Measurements from ENCODE around the gene CTU1.

Gene CTU1

DNA sequence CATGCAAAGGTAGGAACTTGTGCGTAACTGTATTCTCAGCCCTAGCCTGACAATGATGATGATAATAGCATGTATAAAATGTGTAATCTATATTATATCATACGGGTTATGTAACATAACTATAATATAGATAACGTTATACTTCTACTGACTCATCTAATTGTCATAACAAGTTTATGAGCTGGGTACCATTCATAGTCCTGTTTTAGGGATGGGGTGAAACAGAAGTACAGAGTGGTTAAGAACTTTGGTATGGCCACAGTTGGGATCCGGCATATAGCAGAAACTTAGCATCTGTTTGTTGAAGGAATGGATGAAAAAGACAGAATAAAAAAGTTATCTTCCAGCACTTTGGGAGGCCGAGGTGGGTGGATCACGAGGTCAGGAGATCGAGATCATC, 5.2 kb downstream of the CTU1 start:
- DNase-seq = no peak

DNA sequence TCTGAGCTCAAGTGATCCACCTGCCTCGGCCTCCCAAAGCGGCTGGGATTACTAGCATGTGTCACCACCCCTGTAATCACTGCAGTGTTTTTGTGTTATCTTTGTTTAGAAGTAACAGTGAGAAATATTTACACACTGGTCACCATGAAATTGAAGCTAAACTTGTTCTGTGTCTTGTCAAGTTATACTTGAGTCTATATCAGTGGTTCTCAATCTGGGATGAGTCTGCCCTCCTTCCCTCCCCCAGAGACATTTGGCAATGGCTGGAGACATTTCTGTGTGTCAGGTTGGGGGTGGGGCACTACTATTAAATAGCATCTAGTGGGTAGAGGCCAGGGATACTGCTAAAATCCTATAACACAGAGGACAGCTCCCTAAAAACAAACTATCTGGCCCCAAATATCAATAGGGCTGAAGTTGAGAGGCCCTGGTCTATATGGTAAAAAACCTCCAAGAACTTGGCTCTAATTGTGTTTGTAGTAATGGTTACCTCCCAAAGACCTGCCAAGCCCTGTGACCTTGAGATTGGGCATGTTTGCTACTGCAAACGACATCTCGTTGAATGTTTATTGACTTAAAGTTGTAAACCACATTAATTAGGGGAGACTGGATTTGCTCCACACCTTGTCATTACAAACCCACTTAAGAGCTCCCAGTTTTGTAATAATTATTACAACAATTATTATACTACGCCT, 6.9 kb downstream of the CTU1 start:
- DNase-seq = no peak

DNA sequence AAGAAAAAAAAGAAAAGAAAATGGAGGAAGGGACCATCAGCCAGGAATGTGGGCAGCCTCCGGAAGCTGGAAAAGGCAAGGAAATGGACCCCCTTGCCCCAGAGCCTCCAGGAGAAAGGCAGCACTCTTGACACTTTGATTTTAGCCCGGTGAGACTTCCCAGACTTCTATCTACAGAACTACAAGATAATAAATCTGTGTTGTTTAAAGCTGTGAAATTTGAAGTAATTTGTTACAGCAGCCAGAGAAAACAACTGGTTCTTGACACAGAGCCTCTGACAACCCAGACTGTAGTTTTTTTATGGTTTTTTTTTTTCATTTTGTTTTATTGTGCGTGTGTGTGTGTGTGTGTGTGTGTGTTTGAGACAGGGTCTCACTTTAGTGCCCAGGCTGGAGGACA, 7.6 kb downstream of the CTU1 start:
- DNase-seq = no peak

DNA sequence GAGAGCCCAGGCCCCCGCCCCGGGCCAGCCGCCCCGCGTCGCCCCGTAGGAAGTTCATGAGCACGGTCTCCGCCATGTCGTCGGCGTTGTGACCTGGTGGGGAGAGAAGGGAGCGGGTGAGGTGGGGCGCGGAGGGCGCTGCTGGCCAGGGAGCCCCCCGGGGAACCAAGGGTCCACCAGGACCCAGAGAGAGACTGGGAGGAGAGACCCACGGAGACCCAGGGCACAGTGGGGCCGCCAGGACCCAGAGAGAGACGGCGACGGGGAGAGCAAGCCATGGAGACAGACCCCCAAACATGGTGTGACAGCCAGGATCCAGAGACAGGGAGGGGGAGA, 9.2 kb downstream of the CTU1 start:
- no peak for DNase-seq

DNA sequence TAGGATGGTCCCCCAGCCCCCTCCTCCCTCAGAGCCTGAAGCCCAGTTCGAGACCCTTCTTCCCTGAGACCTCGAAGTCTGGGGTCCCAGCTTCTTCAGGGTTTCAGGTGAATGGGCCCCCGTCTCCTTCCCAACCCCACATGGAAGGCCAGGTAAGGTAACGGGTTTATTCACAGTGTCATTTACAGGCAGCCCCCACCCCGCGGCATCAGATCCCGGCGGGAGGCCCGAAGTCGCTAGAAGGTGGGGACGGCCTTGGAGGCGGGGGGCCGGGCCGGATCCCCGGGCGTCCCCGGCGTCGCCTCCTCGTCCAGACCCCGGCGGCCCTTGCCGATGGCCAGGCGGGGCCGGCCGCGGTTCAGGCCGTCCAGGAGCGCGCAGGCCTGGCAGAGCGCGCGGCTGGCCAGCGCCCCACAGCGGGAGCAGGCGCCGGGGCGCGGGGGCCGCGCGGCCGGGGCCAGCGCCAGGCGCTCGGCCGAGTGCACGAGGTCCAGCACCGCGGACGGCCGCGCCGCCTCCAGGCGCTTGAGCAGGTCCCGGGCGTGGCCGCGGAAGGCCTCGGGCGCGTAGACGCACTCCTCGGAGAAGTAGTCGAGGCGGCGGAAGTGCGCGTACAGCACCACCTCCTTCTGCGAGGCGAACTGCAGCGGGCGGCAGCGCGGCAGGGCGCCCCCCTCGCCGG, 9.7 kb downstream of the CTU1 start:
- DNase-seq = no peak

DNA sequence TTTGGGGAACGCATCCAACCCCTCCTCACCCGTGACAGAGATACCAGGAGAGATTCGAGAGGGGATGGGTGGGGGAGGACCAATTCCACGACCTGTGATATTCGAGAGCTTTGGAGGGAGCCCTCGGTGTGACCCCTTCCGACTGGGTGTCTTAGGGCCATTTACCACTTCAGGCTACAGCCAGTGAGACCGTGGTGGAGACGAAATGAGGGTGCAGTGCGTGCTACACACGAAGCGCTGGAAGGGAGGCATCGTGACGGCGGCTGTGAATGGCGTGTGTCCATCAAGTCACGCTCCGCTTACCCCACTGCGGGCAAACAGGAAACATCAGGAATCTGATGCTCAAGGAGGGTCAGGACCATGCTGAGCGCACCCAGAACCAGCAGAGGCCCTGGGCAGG, 10.4 kb downstream of the CTU1 start:
- DNase-seq = no peak

DNA sequence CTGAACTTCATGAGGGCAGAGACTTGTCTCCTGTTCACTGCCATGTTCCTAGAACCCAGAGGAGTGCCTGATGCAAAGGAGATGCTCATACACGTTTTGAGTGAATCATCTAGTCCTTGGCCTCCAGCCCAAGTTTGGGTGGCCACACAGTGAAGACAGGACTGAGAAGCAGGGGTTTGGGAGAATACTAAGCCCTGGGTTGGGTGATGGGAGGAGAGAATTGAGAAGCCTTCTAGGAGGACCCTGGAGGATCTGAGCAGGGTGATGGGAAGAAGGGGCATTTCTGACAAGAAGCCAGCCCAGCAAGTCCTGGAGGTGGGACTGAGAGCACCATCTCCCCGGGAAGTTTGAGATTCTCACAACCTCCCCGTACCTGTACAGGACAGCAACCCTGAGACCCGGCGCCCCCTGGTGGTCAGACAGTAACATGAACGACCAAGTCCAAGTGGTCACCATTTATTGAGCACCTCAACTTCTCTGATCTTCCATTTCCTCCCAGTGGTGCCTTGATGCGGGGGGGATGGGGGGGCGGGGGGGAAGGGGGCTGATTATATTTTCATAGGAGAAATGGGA, 11.0 kb downstream of the CTU1 start:
- DNase-seq = no peak

DNA sequence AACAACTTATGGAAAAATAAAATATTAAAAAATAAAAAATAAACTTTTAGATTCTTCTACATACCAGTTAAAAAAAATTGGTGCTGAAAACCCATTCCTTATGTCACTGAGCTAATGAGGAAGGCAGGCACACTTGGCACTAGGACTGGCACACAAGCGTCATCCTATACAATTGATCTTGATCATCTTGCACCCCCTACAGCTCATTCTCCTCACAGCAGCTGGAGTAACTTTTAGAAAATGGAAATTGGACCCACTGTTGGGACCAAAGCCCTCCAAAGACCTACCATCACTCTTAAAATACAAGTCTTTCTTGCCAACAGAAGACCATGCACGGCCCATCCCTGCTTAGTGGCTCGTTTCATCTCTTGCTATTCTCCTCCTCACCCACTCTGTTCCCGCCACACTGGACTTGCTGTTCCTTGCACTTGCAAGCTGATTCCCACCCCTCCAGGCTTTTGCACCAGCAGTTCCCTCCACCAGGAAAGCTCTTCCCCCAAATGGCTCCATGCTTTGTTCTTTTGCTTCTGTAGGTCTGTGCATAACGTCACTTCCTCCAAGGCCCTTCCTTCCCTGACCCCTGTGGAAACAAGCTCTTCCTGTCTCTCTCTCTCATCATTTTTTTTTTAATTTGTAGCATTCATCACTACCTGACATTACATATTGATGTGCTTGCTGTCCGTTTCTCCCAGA, 11.6 kb downstream of the CTU1 start:
- DNase-seq = no peak

DNA sequence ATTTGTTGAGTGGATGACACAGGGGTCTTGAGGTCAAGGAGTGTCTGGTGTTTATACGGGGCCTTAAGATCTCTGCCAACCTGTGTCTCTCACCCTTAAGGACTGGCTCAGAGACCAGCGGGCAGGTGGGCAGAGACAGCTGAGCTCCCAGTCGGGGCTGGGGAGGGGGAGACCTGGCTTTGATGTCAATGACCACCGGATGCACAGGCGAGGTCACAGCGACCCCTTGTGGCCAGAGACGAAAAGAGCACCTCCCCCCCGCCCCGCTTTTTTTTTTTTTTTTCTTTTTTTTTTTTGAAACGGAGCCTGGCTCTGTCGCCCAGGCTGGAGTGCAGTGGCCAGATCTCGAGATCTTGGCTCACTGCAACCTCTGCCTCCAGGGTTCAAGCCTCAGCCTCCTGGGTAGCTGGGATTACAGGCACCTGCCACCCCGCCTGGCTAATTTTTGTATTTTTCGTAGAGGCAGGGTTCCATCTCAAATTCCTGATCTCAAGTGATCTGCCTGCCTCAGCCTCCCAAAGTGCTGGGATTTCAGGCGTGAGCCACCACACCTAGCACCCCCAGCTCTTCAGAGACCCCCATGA, 13.4 kb downstream of the CTU1 start:
- DNase-seq = no peak

DNA sequence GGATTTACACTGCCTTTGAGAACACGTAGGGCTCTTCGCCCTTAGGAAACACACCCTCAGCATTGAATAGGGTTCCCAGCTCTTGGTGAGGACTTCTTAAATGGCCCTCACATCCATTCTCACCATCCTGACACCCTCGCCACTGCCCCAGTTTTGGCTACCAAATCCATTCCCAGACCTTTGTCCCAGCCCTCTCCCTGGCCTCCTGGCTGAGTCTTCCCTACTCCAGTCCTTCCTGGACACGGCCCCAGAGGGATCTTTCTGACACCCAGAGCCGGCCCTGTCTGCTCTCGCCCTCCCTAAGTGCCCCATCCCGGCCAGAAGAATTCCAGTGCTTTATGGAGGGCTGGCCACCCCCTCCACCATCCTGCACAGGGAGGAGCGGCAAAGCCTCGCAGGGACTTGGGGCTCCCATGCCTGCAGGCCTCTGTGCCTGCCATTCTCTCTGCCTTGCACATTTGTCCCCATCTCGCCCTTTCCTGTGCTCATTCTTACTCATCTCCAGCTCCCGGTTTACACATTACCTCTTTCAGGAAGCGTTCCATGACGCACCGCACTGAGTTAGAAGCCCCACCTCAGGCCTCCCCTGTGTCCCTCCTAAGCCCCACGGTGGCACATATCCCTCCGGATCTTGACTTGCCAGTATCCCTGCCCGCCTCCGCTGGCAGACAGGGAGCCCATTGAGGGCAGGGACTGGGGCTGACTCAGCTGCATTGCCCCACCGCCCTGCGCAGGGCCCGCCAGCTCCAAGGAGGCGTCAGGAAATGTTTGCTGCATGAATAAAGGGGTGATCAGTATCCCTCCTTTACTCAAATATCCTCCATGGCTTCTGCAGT, 14.5 kb downstream of the CTU1 start:
- DNase-seq = no peak

DNA sequence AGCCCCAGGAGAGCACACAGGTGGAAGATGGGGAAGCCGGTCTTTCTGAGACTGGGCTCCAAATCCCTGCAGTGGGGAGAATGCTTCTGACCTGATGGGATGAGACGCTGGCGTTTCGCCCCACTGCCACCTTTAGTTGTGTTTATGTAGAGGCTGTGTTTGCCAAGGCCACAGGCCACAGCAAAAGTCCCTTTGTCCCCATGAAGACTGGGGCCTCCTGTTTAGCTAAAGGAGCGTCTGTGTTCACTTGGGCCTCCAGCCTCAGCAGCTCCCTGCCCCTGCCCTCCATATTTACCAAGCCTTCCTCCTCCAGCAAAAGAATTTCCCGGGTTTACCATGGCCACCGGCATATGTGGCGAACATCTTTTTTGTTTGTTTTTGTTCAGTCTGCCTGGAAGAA, 15.1 kb downstream of the CTU1 start:
- no peak for DNase-seq

DNA sequence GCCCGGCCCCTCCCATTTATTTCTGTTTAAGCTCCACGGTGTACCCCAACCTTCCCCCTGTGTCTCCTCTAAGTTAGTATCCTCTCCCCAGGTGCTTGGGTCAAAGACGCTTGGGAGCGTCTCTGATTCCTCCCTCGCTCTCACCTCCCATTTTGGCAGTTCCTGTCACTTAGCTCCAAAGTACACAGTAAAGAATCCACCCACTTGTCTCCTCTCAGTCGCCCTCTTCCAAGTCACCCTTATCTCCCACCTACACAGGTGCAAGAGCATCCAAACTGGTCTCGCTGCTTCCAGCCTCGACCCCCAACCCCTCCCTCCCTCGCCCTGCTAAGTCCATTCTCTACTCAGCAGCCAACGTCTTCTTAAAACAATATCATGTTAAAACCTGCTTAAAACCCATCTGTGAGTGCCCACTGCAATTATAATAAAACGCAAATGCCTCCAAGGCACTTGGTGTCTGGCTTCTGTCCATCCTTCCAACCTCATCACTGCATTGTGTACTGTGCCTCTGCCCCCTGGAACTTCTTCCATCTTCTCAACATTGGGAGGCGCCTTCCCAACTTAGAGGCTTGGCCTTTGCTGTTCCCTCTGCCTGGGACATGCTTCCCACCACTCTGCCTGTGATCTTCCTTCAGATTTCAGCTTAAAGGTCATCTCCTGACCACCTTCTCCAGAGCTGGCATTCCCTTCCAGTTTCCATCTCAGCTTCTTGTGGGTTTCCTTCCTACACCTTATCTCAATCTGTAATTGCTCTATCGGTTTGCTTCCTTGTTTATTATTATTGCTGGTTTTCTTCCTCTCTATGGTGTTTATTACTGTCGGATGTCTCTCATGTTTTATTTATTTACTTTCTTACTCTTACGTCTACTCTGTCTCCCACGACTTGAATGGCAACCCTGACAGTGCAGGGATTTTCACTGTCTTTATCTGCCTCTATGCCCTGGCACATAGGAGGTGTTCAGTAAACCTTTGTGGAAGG, 16.0 kb downstream of the CTU1 start:
- no peak for DNase-seq

DNA sequence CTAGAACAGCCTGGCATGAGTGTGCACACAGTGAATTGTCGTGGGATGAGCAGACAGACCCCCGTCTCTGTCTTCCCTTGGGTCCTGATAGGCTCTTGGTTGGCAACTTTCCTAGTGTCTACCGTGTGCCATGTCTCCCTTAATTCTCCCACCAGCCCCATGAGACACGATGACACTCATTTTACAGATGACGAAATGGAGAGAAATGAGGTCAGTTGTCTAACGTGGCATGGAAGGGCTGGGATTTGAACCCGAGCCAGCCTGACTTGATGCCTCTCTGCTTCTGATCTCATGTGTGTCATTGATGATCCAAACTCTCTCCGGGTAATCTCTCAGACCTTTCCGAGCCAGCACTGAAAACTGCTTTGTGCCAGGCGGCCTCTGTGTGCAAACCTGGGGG, 17.1 kb downstream of the CTU1 start:
- DNase-seq = no peak

DNA sequence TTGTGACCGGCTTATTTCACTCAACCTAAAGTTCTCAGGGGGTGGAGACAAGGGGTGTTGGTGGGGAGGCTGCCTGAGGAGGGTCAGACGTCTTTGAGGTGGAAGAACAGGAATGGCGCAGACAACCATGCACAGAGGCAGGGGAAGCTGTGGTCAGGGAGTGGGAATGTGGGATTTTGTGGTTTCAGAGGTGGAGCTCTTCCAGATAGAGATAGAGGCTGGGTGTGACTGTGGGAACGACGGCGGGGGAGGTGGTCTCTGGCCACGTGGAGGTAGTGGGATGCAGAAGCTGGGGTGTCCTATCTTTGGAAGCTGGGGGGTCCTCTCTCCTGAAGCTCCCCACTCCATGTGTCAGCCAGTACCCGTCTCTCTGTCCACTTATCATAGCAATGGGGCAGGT, 17.7 kb downstream of the CTU1 start:
- DNase-seq = no peak

DNA sequence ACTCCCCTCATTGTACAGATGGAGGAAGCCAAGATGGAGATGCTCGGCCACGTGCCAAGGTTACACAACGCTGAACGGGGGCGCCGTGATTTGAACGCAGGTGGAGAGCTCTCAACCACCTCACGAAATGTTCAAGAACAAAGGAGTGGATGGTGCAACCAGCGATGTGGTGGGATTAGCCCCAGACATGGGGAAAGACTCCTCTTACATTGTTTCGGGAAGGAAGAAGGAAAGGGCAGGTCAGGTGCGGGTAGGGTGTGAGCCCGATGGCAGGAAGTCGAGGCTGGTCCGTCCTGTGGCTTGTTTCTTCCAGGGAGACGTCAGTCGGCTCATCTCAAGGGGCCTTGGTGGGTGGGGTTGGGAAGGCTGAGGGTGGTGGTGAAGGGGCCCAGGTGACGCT, 18.4 kb downstream of the CTU1 start:
- DNase-seq = no peak

DNA sequence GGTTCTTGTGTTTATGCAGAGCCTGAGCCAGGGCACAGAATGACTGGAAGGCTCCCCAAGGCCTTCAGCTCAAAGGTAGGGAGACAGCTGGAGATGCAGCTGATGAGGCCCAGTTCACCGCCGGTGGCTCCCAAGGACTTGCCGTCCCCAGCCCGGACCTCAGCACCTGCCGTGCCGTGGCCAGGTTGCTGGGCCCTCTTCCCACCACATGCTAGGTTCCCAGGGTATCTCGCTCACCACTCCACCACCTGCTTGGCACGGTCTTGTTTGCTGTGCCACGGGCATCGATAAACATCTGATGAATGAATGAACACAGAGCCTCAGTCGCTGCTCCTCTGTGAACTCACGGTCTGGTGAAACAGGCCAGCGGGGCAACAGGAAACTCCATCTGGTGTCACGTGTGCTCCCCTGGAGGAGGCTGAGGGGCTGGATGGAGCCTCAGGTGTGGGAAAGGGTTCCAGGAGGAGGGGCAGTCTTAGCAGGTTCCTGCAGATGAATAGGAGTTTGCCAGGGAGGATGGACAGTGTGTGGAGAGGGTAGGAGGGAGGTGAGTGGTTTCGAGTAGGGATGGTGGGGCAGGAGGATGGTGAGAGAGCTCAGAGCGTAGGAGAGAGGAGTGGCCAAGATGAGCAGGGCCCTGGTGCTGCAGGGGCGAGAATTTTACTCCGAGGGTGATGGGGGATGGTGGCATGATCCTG, 21.9 kb downstream of the CTU1 start:
- DNase-seq = no peak

DNA sequence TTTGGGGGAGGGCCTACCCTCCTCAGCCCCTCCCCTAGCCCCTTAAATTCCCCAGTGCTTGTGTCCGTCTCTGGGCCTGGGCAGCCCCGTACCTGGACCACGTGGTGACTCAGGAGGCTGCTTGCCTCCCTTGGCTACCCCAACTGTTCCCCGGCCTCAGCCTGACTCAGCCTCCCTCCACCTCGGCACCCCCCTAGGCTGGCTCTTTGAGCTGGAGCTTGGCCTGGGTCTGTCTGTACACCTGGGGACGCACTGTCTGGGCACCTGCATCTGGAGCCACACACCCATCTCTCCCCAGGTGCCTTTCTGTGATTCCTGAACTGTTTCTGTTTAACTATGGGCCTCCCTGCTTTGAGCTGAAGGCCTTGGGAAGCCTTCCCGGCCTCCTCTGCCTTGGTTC, 23.7 kb downstream of the CTU1 start:
- DNase-seq = no peak

DNA sequence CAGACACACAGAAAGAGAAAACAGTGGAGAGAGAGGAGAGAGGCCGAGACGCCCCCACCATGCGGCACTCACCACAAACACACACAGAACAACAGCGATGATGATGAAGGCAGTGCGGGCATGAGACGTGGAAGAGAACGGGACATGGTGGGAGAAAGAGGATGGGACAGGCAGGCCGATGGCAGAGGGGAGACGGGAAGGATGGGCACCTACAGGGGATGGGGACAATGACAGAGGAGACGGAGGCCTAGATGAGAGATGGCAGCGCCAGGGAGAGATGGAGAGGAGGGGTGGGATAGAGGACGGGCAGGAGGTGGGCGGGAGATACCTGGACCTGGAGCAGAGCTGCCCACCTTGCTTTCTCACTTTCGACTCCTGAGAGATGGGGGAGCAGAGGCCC, 24.4 kb downstream of the CTU1 start:
- DNase-seq = no peak

DNA sequence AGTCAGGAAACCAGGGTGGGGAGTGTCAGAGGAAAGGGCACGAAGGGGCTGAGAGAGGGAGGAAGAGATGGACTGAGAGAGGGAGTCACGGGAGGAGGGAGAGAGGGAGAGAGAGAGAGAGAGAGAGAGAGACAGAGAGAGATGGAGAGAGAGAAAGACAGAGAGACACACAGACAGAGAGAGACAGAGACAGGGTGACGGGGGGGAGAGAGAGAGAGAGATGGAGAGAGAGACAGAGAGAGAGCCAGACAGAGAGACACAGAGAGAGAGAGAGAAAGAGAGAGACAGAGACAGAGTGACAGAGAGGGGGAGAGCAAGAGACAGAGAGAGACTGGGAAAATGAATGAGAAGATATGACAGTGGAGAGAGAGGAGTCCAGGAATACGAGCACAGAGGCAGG, 25.0 kb downstream of the CTU1 start:
- DNase-seq = no peak

DNA sequence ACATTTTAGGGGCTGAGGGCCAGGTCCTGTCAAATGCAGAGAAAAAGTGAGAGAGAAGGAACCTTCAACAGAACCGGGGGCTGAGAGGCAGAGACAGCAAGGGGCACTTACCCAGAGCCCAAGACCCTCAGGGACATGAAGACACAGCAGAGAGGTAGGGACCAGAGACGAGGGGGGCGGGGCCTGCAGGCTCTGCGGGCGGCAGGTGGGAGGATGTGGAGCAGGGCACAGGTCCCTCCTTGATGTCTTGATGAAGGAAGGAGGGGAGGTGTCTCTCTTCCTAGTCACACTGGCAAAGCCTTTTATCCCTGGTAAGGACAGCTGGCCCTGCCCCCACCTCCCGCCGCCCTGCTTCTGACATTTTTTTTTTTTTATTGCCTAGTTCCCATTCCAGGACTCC, 25.6 kb downstream of the CTU1 start, which contains the start of gene KLK14:
Gene KLK14 (minus strand): TSS at position 277 of the 400 bp plus-strand sequence. CDS start 273 bp downstream, at position 4.
- no peak for DNase-seq

DNA sequence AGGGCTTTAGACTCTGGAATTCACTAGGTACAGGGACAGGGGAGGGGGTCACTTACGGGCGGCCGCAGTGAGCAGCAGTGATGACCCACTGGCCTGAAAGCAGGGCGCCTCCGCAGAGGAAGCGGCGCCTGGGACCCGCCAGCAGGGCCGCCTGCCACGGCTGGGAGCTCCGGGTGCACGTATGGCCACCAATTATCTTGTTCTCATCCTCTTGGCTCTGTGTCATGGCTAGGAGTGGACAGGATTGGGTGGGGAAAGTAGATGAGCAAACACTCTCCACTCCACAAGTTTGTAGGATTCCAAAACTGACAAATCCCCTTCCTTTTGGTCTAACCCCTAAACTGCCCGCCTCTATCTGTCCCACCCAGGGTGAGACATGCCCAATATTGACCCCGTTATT, 26.7 kb downstream of the CTU1 start:
- no peak for DNase-seq
